ENCODE data around the gene RAET1G. TPM values are rescaled to one million over a fixed set of nuclear protein-coding genes. Genes with fewer than 3 reads are reported as not detected.
"Not testable (repeated sequence)": the region's sequence is repeated elsewhere in the genome, so short reads cannot be mapped to it uniquely, and the experiment has no call there.

Gene RAET1G
- total and polyA plus RNA-seq, 2 of the 13 experiments (the other 11 are each of a cell fraction or from before 2014, with no cell fraction given) = not detected

DNA sequence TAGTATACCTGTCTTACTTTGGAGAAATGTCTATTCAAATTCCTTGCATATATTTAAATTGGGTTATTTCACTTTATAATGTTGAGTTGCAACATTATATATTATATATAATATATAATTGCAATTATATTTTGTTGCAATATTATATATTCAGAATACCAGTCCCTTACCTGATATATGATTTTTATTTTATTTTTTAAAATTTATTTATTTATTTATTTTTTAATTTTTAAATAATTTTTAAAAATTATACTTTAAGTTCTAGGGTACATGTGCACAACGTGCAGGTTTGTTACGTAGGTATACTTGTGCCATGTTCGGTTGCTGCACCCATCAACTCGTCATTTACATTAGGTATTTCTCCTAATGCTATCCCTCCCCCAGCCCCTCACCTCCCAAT is 4.1 kb upstream of the RAET1G start:
- in situ Hi-C loops (cut with HindIII; ENCODE audit: extremely low pct_ligation_motif_present, low pct_unique_long_range_greater_than_20kb); DNase-seq (ENCODE audit: low spot score); H3K36me3 ChIP-seq (replicated peaks in 1 of 2; ENCODE audit: control insufficient read depth in 1 of 2, insufficient read depth in 2 of 2, low read length in 2 of 2); ATAC-seq; H3K4me3 ChIP-seq (replicated peaks in 1 of 3; ENCODE audit: insufficient read depth in 1 of 3, low read depth in 2 of 3, low read length in 3 of 3); FAIRE-seq; H3K9ac ChIP-seq (ENCODE audit: insufficient read depth, low read depth, low read length); H4K20me1 ChIP-seq (ENCODE audit: insufficient read depth, low read length); H3K4me2 ChIP-seq (ENCODE audit: low read depth, low read length); H2AFZ ChIP-seq (ENCODE audit: low read length); POLR2A ChIA-PET; H3K27ac ChIP-seq (ENCODE audit: extremely low read length, insufficient read depth, low read length); BruUV-seq (replicated peaks); H3K9me3 ChIP-seq (ENCODE audit: low read length); H3K79me2 ChIP-seq (ENCODE audit: insufficient read depth, low read length): not testable (repeated sequence)
- Histone ChIP-seq H3K27me3 (ENCODE audit: control insufficient read depth in 1 of 2, insufficient read depth in 2 of 2, low read length in 2 of 2) (peaks cover 8 to 53% of the 10 kb centered on the region in 2 experiments; a peak in 4 of 5 replicates), H3K4me1 (ENCODE audit: insufficient read depth, low read length) (peaks cover 34% of the 10 kb centered on the region)
- intact Hi-C loops (cut with micrococcal nuclease; ENCODE audit: unreplicated experiment) = loop anchor here (2.0 kb wide), 3 partner anchors 62 to 360 kb away; partner anchors contain the start of genes GINM1 and LRP11
- WGBS (ENCODE audit: low lambda C conversion rate) = 28% methylated on average over 4 of the region's 4 CpGs
- CTCF ChIA-PET (ENCODE audit: low intra/inter-chr PET ratio, low total read pairs) = interaction anchor here (2.1 to 2.4 kb wide), 2 partner anchors 86 to 93 kb away, joined by 19 to 50 read pairs; no protein-coding TSS in a partner anchor

DNA sequence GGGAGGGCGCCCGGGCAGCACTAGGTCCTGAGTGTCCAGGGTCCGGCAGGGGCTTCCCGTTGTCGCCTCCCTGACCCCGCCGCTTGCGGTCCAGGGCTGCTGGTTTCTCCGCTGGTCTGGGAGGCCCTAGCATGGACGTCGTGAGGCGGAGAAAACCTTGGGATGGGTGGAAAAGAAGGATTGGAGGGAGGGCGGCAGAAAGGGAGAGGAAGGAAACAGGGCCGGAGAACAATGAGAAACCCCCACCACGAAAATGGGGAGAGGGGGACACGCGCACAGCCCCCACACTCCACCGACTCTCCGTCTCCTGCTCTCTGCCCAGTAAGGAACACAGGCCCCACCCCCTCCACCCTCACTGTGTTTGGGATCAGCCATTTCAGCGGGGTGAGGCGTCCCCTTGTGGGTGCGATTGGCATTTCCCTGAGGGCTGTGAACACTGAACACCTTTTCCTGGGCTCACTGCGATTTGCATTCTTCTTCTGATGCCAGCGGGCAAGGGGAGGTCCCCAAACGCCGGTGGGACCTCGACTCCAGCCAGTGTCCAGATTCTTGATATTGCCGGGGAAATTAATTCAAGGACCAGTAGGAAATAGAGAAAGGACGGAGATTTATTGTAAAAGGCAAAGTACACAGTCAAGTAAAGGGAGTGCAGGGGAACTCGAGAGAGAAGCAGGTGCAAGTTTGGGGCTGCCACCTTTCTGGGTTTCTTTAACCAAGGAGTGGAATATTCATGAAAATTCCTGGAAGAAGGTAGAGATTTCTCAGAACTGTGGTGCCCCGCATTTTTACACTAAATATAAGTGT is 3.3 kb upstream of the RAET1G start:
- FAIRE-seq = peak; percentile 87
- in situ Hi-C loops (cut with HindIII; ENCODE audit: extremely low pct_ligation_motif_present, low pct_unique_long_range_greater_than_20kb) = no loop called here
- CTCF ChIA-PET (ENCODE audit: low intra/inter-chr PET ratio, low total read pairs) = interaction anchor here (0.6 to 2.4 kb wide), 4 partner anchors 44 to 202 kb away, joined by 3 to 50 read pairs (median 12); no protein-coding TSS in a partner anchor
- peak; percentile 80 for TF ChIP-seq KDM2A (CRISPR knock-in tag; IDR thresholded peaks at IDR 0.05; ENCODE audit: borderline replicate concordance, low read depth)
- peak; percentile 65 for TF ChIP-seq SP5 (CRISPR knock-in tag; IDR thresholded peaks at IDR 0.05; ENCODE audit: borderline replicate concordance, low read depth)
- TF ChIP-seq ATF7-NPFF (CRISPR knock-in tag; IDR thresholded peaks at IDR 0.05; ENCODE audit: low read depth) = no peak
- TF ChIP-seq ZNF850 (CRISPR knock-in tag; conservative IDR thresholded peaks at IDR 0.05) = 0 out of 2 replicates have a peak, but pooled peaks have one; percentile 57
- 0 out of 2 replicates have a peak, but pooled peaks have one; percentile 46 for TF ChIP-seq HNF1B (CRISPR knock-in tag; IDR thresholded peaks at IDR 0.05)
- peak; percentile 91 for TF ChIP-seq TEAD3 (CRISPR knock-in tag; optimal IDR thresholded peaks at IDR 0.05; ENCODE audit: borderline replicate concordance)
- no peak for TF ChIP-seq GLMP (CRISPR knock-in tag; IDR thresholded peaks at IDR 0.05; ENCODE audit: borderline replicate concordance)
- TF ChIP-seq ZBTB25 (CRISPR knock-in tag; IDR thresholded peaks at IDR 0.05) = 0 out of 2 replicates have a peak, but pooled peaks have one; percentile 10

More for the DNA sequence above, 3.3 kb upstream of the RAET1G start:
- H3K36me3 ChIP-seq (replicated peaks in 1 of 2; ENCODE audit: control insufficient read depth in 1 of 2, insufficient read depth in 2 of 2, low read length in 2 of 2) = no peaks in the 10 kb centered on the region; a peak in 1 of 5 replicates
- H4K20me1 ChIP-seq (ENCODE audit: insufficient read depth, low read length) = no peaks in the 10 kb centered on the region
- H3K27me3 ChIP-seq (ENCODE audit: control insufficient read depth in 1 of 2, insufficient read depth in 2 of 2, low read length in 2 of 2) = peaks cover 13 to 55% of the 10 kb centered on the region in 2 experiments
- DNase-seq (ENCODE audit: low spot score) (peak; percentile 74), ATAC-seq (peak; percentile 90)
- POLR2A ChIA-PET = interaction anchor here (1.0 kb wide), 1 partner anchor 208 kb away, joined by 3 read pairs; the partner anchor contains the start of gene LATS1
- H3K9me3 ChIP-seq (ENCODE audit: low read length) = no peaks in the 10 kb centered on the region
- H2AFZ ChIP-seq (ENCODE audit: low read length) = peak overlapping the region; percentile 82
- no peaks in the 10 kb centered on the region for H3K79me2 ChIP-seq (ENCODE audit: insufficient read depth, low read length)
- peak overlapping the region; percentile 16; the same call in 1 of the 2 replicates for H3K9ac ChIP-seq (ENCODE audit: insufficient read depth, low read depth, low read length)
- H3K4me3 ChIP-seq (replicated peaks in 1 of 3; ENCODE audit: insufficient read depth in 1 of 3, low read depth in 2 of 3, low read length in 3 of 3) = peak overlapping the region; percentile 65 to 82 (median 71)
- H3K27ac ChIP-seq (ENCODE audit: extremely low read length, insufficient read depth, low read length) = no peak overlapping the region
- BruUV-seq (replicated peaks) = no TSS peak
- intact Hi-C loops (cut with micrococcal nuclease; ENCODE audit: unreplicated experiment) = loop anchor here (1.0 to 2.0 kb wide), 6 partner anchors 61 to 359 kb away; partner anchors contain the start of genes GINM1 and LRP11
- WGBS (ENCODE audit: low lambda C conversion rate) = 1% methylated on average over 28 of the region's 31 CpGs
- H3K4me2 ChIP-seq (ENCODE audit: low read depth, low read length) = peak overlapping the region; percentile 95
- H3K4me1 ChIP-seq (ENCODE audit: insufficient read depth, low read length) = peaks cover 34% of the 10 kb centered on the region
